ENCODE results near the gene AGO3.
"Not testable (repeated sequence)": the region's sequence is repeated elsewhere in the genome, so short reads cannot be mapped to it uniquely, and the experiment has no call there.

AGO3 gene

DNA sequence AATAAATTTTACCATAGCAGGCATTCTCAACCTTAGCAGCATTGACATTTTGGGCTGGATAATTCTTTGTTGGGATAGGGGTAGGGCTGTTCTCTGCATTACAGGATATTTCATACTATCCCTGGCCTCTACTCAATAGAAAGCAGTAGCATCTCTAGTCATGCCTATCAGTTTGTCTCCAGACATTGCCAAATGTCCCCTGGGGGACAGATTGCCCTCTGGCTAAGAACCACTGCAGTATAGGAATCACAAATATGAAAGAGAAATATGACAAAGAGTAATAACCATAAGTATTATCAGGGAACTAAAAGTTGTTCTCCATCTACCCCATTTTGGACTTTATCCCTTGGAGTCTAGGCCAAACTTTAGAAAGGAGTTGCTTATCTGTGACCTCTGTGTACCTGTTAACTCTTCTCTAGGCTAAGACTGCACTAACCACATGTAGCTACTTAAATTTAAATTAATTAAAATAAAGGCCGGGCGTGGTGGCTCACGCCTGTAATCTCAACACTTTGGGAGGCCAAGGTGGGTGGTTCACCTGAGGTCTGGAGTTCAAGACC, 76.1 kb downstream of the AGO3 start:
- Mint-ChIP-seq H3K36me3 (peaks cover 5 to 7% of the 10 kb centered on the region in 2 donors), H3K27ac (peak overlapping the region; percentile 25)
- no peak for DNase-seq

DNA sequence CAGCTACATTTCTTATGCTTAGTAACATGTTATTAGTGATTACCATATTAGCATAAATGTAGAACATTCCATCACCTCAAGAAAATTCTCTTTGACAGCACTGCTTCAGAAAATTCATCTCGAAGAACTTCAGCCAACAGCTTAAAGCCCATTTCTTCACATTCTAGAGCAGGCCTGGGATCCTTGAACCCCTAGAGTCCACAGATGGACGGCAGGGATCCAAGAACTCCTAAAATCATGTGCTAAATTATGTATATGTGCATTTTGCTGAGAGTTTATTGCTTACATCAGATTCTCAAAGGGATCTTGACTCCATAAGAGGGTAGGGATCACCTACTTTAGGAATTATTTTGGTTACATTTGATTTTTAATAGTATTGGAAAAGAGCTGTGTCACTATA, 76.8 kb downstream of the AGO3 start:
- no peak overlapping the region for H3K27ac Mint-ChIP-seq
- H3K9me3 Mint-ChIP-seq = no peaks in the 10 kb centered on the region
- DNase-seq (no peak), ATAC-seq (replicated peaks) (no peak)
- H3K4me3 Mint-ChIP-seq = no peak overlapping the region
- H3K36me3 Mint-ChIP-seq = peaks cover 5 to 7% of the 10 kb centered on the region in 2 donors
- no peaks in the 10 kb centered on the region for H3K27me3 Mint-ChIP-seq
- no peaks in the 10 kb centered on the region for H3K4me1 Mint-ChIP-seq

More for the DNA sequence above, 76.1 kb downstream of the AGO3 start:
- no peaks in the 10 kb centered on the region for H3K27me3 Mint-ChIP-seq
- no peak for ATAC-seq (replicated peaks)
- no peak overlapping the region for H3K4me3 Mint-ChIP-seq
- H3K4me1 Mint-ChIP-seq = no peaks in the 10 kb centered on the region
- no peaks in the 10 kb centered on the region for H3K9me3 Mint-ChIP-seq

DNA sequence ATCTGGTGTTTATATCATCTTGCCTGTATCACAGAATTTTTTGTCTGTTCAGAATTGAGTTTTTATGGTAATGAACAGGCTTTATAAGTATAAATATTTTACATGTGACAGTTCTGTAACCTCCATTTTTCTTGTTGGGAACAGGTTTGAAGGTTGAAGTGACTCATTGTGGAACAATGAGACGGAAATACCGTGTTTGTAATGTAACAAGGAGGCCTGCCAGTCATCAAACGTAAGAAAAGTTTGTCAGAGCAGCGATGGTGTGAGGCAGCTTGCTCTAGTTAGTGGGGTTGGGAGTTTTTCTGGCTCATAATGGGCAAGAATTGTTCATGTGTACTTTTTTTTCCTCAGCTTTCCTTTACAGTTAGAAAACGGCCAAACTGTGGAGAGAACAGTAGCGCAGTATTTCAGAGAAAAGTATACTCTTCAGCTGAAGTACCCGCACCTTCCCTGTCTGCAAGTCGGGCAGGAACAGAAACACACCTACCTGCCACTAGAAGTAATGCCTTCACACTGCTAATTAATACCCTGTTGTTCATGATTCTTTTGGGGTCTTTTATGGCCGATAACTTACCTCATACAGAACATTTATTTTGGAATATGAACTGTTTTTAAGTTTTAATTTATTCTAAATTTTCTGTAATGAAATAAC, 77.8 kb downstream of the AGO3 start:
- H3K27ac Mint-ChIP-seq = no peak overlapping the region
- no peaks in the 10 kb centered on the region for H3K9me3 Mint-ChIP-seq
- no peak for ATAC-seq (replicated peaks)
- no peaks in the 10 kb centered on the region for H3K27me3 Mint-ChIP-seq
- no peak overlapping the region for H3K4me3 Mint-ChIP-seq
- DNase-seq = no peak
- H3K4me1 Mint-ChIP-seq = no peaks in the 10 kb centered on the region
- peaks cover 7 to 11% of the 10 kb centered on the region in 2 donors for H3K36me3 Mint-ChIP-seq

- no peaks in the 10 kb centered on the region for H3K27me3 Mint-ChIP-seq
- no peak overlapping the region for H3K4me3 Mint-ChIP-seq
- peaks cover 21 to 32% of the 10 kb centered on the region in 2 donors for H3K36me3 Mint-ChIP-seq
- no peaks in the 10 kb centered on the region for H3K4me1 Mint-ChIP-seq
- ATAC-seq (replicated peaks) (no peak), DNase-seq (no peak)
- no peak overlapping the region for H3K27ac Mint-ChIP-seq
- no peaks in the 10 kb centered on the region for H3K9me3 Mint-ChIP-seq
Observed at GRCh38 chr1:36014722-36015220, 83.9 kb downstream of the AGO3 start.

DNA sequence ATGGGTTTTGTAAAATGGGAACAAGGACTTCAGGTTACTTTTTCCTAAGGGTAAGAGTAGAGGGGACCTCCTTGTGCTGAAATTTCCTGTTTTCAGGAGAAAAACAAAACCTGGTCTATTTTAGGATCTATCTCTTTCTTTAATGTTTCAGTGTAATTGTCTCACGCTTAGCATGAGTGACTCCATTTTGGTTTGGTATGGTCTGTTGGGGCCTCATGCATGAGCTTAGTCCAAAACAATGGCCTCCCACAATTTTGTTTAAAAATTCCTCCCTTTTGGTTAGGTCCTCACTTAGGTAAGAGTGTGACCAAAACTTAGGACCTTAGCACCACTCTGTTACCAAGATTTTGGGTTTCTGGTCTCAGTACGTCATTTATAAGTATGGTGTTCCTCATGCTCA, 85.8 kb downstream of the AGO3 start:
- DNase-seq (no peak), ATAC-seq (replicated peaks) (no peak)
- Mint-ChIP-seq H3K4me1 (no peaks in the 10 kb centered on the region), H3K36me3 (peaks cover 18 to 37% of the 10 kb centered on the region in 2 donors), H3K27me3 (no peaks in the 10 kb centered on the region), H3K4me3 (no peak overlapping the region), H3K9me3 (no peaks in the 10 kb centered on the region), H3K27ac (no peak overlapping the region)

DNA sequence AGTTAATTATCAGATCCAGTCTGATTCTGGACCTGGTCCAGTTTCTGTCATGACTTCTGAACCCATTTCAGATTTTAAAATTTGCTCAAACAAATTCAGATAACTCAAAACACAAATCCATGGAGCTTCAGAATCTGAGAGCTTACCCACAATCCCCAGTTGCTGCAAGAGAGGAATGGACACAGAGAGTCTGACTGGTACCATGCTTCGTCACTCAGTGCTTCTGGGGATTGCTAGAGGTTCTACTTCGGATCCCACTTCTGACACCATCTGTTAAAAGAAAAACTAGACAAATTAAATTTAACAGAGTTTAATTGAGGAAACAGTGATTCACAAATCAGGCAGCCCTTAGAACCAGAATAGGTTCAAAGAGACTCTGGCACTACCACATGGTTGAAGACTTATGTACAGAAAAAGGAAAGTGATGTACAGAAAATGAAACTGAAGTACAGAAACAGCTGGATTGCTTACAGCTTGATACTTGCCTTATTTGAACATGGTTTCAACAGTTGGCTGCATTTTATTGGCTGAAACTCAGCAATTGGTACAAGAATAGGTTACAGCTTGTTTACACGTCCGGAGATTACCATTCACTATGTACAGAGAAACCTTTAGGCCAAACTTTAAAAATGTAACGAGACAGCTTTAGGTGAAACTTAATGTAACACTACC, 92.3 kb downstream of the AGO3 start:
- H3K27ac Mint-ChIP-seq = no peak overlapping the region
- H3K36me3 Mint-ChIP-seq = peaks cover 37 to 39% of the 10 kb centered on the region in 2 donors
- H3K4me3 Mint-ChIP-seq = no peak overlapping the region
- H3K27me3 Mint-ChIP-seq = no peaks in the 10 kb centered on the region
- H3K4me1 Mint-ChIP-seq = no peaks in the 10 kb centered on the region
- no peak for DNase-seq
- ATAC-seq (replicated peaks) = no peak
- no peaks in the 10 kb centered on the region for H3K9me3 Mint-ChIP-seq

DNA sequence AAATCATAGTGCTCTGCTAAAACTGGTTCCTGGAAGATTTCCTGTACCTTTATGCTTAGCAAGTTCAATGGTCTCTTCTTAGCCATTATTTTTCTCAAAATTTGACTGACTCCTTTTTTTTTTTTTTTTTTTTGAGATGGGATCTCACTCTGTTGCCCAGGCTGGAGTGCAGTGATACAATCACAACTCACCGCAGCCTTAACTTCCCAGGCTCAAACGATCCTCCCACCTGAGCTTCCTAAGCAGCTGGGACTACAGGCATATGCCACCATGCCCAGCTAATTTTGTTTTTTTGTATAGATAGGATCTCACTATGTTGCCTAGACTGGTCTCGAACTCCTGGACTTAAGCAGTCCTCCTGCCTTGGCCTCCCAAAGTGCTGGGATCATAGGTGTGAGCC, 93.1 kb downstream of the AGO3 start:
- H3K4me1 Mint-ChIP-seq; H3K27ac Mint-ChIP-seq; ATAC-seq (replicated peaks); DNase-seq; H3K9me3 Mint-ChIP-seq; H3K4me3 Mint-ChIP-seq; H3K27me3 Mint-ChIP-seq: not testable (repeated sequence)
- peaks cover 36 to 42% of the 10 kb centered on the region in 2 donors for H3K36me3 Mint-ChIP-seq

GRCh38 chr1:36024847-36025246, 93.9 kb downstream of the AGO3 start:
- Mint-ChIP-seq H3K36me3 (peaks cover 34 to 38% of the 10 kb centered on the region in 2 donors), H3K27ac (no peak overlapping the region), H3K4me1 (no peaks in the 10 kb centered on the region), H3K4me3 (no peak overlapping the region), H3K27me3 (no peaks in the 10 kb centered on the region), H3K9me3 (no peaks in the 10 kb centered on the region)
- no peak for DNase-seq
- ATAC-seq (replicated peaks) = no peak

DNA sequence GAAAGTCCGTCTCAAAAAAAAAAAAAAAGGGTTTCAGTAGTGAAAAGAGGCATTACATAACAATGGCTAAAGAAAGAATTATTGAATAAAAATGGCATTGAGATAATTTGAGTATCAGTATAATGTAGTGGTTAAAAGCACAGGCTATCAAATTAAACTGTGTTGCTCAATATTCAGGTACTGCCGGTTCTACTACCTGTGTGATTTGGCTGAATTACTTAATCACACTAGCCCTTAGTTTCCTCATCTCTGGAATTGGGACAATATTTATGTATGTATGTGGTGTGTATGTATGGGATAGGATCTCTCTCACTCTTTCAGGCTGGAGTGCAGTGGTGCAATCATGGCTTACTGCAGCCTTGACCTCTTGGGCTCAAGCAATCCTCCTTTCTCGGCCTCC, 96.9 kb downstream of the AGO3 start:
- no peak for DNase-seq
- H3K9me3 Mint-ChIP-seq = no peaks in the 10 kb centered on the region
- ATAC-seq (replicated peaks) = no peak
- no peak overlapping the region for H3K27ac Mint-ChIP-seq
- no peaks in the 10 kb centered on the region for H3K27me3 Mint-ChIP-seq
- H3K36me3 Mint-ChIP-seq = peaks cover 35 to 46% of the 10 kb centered on the region in 2 donors
- no peaks in the 10 kb centered on the region for H3K4me1 Mint-ChIP-seq
- no peak overlapping the region for H3K4me3 Mint-ChIP-seq

GRCh38 chr1:36031441-36031840, 100.5 kb downstream of the AGO3 start:
- H3K9me3 Mint-ChIP-seq = no peaks in the 10 kb centered on the region
- H3K27ac Mint-ChIP-seq = no peak overlapping the region
- H3K4me1 Mint-ChIP-seq = no peaks in the 10 kb centered on the region
- no peak overlapping the region for H3K4me3 Mint-ChIP-seq
- ATAC-seq (replicated peaks) (no peak), DNase-seq (no peak)
- H3K27me3 Mint-ChIP-seq = no peaks in the 10 kb centered on the region
- H3K36me3 Mint-ChIP-seq = peaks cover 29 to 52% of the 10 kb centered on the region in 2 donors

DNA sequence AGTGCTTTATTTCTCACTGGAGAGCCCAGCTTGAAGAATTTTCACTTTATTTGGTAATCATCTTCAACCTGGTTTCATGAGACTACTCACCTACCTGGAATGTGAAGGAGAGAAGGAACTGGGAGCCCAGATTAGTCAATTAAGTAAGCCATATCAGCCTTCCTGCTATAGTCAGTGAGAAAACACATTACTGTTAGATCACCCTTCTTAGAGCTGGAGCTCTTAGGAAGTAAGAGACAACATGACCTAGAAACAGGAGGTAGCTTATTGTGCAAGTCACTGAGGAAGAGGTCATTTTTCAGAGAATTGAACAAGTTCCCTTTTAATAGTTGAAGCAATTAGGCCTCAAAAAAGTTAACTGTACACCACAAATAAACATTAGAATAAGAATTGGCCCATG, 103.8 kb downstream of the AGO3 start:
- ATAC-seq (replicated peaks) = no peak
- H3K27me3 Mint-ChIP-seq = no peaks in the 10 kb centered on the region
- H3K9me3 Mint-ChIP-seq = no peaks in the 10 kb centered on the region
- peaks cover 20 to 44% of the 10 kb centered on the region in 2 donors for H3K36me3 Mint-ChIP-seq
- no peak for DNase-seq
- no peaks in the 10 kb centered on the region for H3K4me1 Mint-ChIP-seq
- no peak overlapping the region for H3K4me3 Mint-ChIP-seq
- peak overlapping the region; percentile 20 for H3K27ac Mint-ChIP-seq

DNA sequence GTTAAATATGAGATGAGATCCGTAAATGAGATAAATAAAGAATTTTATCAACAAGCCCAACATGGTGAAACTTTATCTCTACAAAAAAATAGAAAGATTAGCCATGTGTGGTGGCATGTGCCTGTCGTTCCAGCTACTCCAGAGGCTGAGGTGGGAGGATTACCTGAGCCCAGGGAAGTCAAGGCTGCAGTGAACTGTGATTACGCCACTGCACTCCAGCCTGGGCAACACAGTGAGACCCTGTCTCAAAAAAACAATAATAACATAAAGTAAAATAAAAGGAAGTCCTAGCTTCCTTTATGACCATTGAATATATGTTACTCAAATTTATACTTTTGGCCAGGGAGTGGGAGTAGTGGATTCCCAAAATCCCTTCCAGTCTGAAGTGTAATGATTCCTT, 104.2 kb downstream of the AGO3 start:
- Mint-ChIP-seq H3K36me3 (peaks cover 21 to 44% of the 10 kb centered on the region in 2 donors), H3K27me3 (no peaks in the 10 kb centered on the region), H3K4me3 (no peak overlapping the region), H3K4me1 (no peaks in the 10 kb centered on the region), H3K9me3 (no peaks in the 10 kb centered on the region), H3K27ac (peak overlapping the region; percentile 20)
- DNase-seq (no peak), ATAC-seq (replicated peaks) (no peak)

GRCh38 chr1:36040238-36040637, 109.3 kb downstream of the AGO3 start:
- no peak overlapping the region for H3K27ac Mint-ChIP-seq
- no peaks in the 10 kb centered on the region for H3K9me3 Mint-ChIP-seq
- peaks cover 18 to 29% of the 10 kb centered on the region in 2 donors for H3K36me3 Mint-ChIP-seq
- ATAC-seq (replicated peaks) (no peak), DNase-seq (no peak)
- no peaks in the 10 kb centered on the region for H3K4me1 Mint-ChIP-seq
- H3K27me3 Mint-ChIP-seq = no peaks in the 10 kb centered on the region
- H3K4me3 Mint-ChIP-seq = no peak overlapping the region

DNA sequence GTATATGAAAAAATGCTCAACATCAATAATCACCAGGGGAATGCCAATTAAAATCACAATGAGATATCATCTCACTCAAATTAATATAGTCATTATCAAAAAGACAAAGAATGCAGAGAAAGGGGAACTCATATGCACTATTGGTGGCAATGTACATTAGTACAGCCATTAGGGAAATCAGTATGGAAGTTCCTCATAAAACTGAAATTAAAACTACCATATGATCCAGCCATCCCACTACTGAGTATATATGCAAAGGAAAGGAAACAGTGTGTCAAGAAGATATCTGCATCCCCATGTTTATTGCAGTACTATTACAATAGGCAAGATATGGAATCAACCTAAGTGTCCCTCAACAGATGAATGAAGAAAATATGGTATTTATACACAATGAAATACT, 120.9 kb downstream of the AGO3 start:
- H3K4me3 Mint-ChIP-seq = no peak overlapping the region

GRCh38 chr1:36053978-36054377, 123.1 kb downstream of the AGO3 start:
- Mint-ChIP-seq H3K4me1 (no peaks in the 10 kb centered on the region), H3K27me3 (no peaks in the 10 kb centered on the region), H3K36me3 (peaks cover 16 to 32% of the 10 kb centered on the region in 2 donors), H3K4me3 (no peak overlapping the region), H3K27ac (no peak overlapping the region), H3K9me3 (no peaks in the 10 kb centered on the region)
- ATAC-seq (replicated peaks) (no peak), DNase-seq (no peak)

More for the DNA sequence above, 120.9 kb downstream of the AGO3 start:
- DNase-seq = no peak
- H3K27ac Mint-ChIP-seq = no peak overlapping the region
- H3K4me1 Mint-ChIP-seq = no peaks in the 10 kb centered on the region
- H3K9me3 Mint-ChIP-seq = peaks cover 2 to 9% of the 10 kb centered on the region in 2 donors
- no peak for ATAC-seq (replicated peaks)
- H3K27me3 Mint-ChIP-seq = no peaks in the 10 kb centered on the region
- peaks cover 33 to 54% of the 10 kb centered on the region in 2 donors for H3K36me3 Mint-ChIP-seq

All from stimulated activated naive B cell treated with anti-CD40 and anti-IgM and Interleukin-4, amounts not matched to agents 10 μg/mL and 1 μg/mL and 100 μg/mL, for 72 hours (primary cell).